ENCODE data around the gene DCAF10. TPM values are rescaled to one million over a fixed set of nuclear protein-coding genes. Genes with fewer than 3 reads are reported as not detected.

Gene DCAF10
- polyA plus RNA-seq, 1 donor (not counting 4 experiments of a cell fraction or from before 2014, with no cell fraction given), result 29.2 TPM

DNA sequence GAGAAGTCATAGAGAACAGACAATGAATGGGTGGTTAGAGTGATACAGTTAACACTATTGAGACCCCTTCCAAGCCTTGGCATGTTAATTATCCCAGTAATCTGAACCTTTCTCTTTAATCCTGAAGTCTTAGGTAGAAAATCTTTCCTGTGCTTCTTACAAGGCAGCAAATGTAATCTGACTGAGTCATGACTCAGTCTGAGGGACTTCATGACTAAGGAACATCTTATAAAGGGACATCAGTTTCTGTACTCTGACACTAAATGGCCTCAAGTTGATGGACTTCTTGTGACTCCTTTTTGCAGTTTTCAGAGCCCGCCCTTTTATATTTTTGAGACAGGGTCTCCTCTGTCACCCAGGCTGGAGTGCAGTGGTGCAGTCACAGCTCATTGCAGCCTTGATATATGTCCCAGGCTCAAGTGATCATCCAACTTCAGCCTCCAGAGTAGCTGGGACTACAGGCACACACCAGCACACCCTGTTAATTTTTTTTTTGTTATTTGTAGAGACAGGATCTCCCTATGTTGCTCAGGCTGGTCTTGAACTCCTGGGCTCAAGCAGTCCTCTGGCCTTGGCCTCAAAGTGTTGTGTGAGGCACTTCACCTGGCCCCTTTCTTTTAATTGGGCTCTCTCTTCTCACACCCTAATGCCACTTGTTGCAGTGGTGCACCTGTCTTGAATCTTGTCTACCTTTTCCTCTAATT, 25.2 kb upstream of the DCAF10 start:
- no peak for TF ChIP-seq EZH2 (IDR thresholded peaks at IDR 0.05; ENCODE audit: low read length)
- TF ChIP-seq CTCF (optimal IDR thresholded peaks at IDR 0.05 in 1 of 3, IDR thresholded peaks at IDR 0.05 in 1 of 3, conservative IDR thresholded peaks at IDR 0.05 in 1 of 3; ENCODE audit: extremely low read depth in 1 of 3, insufficient read depth in 2 of 3, low read length in 3 of 3), result no peak
- DNase-seq (ENCODE audit: low read depth, low spot score), result no peak
- H3K9me1 ChIP-seq (ENCODE audit: control insufficient read depth, extremely low read depth, insufficient read depth, low read length), result peaks cover 2% of the 10 kb centered on the region

DNA sequence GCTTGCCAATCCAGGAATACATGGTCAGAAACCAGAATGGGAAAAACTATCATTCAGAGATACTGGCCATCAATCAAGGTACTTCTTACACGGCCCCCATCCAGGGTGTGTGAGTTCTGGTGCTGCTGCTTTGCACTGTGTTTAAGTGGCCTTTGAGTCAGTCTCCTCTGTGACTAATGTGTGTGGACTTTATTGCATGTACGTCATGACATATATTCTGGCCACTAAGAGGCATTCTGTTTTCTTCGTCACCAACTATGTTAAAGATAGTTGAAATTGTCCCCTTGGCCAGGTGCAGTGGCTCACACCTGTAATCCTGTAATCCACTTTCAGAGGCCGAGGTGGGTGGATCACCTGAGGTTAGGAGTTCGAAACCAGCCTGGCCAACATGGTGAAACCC, 24.3 kb upstream of the DCAF10 start:
- Histone ChIP-seq H3K79me2 (ENCODE audit: control insufficient read depth, insufficient read depth, low read length) (peaks cover 4% of the 10 kb centered on the region), H2AFZ (ENCODE audit: control insufficient read depth, low read length) (no peak overlapping the region), H3K4me2 (ENCODE audit: control insufficient read depth, extremely low read depth, insufficient read depth, low read depth, low read length) (no peak overlapping the region), H3K27me3 (ENCODE audit: control insufficient read depth, extremely low read depth, insufficient read depth, low read length) (no peaks in the 10 kb centered on the region), H3K9ac (ENCODE audit: control insufficient read depth, extremely low read depth, insufficient read depth, low read length) (no peak overlapping the region), H3K27ac (ENCODE audit: control insufficient read depth, insufficient read depth, low read length) (no peak overlapping the region), H3K9me1 (ENCODE audit: control insufficient read depth, extremely low read depth, insufficient read depth, low read length) (peaks cover 2% of the 10 kb centered on the region), H3K4me1 (ENCODE audit: control insufficient read depth, extremely low read depth, insufficient read depth, low read length) (peaks cover 6% of the 10 kb centered on the region), H3K4me3 (ENCODE audit: control insufficient read depth in 2 of 3, extremely low read depth in 1 of 3, insufficient read depth in 2 of 3, low read depth in 1 of 3, low read length in 3 of 3) (no peak overlapping the region), H3K9me3 (ENCODE audit: control insufficient read depth, low read depth, low read length) (no peaks in the 10 kb centered on the region), H4K20me1 (ENCODE audit: control insufficient read depth, extremely low read depth, insufficient read depth, low read length) (no peaks in the 10 kb centered on the region), H3K36me3 (ENCODE audit: control insufficient read depth in 2 of 2, extremely low read depth in 1 of 2, insufficient read depth in 2 of 2, low read length in 2 of 2) (peaks cover 11 to 48% of the 10 kb centered on the region in 2 experiments)
- TF ChIP-seq CTCF (optimal IDR thresholded peaks at IDR 0.05 in 1 of 3, IDR thresholded peaks at IDR 0.05 in 1 of 3, conservative IDR thresholded peaks at IDR 0.05 in 1 of 3; ENCODE audit: extremely low read depth in 1 of 3, insufficient read depth in 2 of 3, low read length in 3 of 3), result no peak
- DNase-seq (ENCODE audit: low read depth, low spot score) (no peak), FAIRE-seq (no peak)
- dilution Hi-C loops (cut with MboI; ENCODE audit: extremely low pct_ligation_motif_present, low sequenced_read_pairs), result no loop called here

More for the DNA sequence above, 25.2 kb upstream of the DCAF10 start:
- no peaks in the 10 kb centered on the region for H4K20me1 ChIP-seq (ENCODE audit: control insufficient read depth, extremely low read depth, insufficient read depth, low read length)
- H3K36me3 ChIP-seq (ENCODE audit: control insufficient read depth in 2 of 2, extremely low read depth in 1 of 2, insufficient read depth in 2 of 2, low read length in 2 of 2), result peaks cover 9 to 39% of the 10 kb centered on the region in 2 experiments
- dilution Hi-C loops (cut with MboI; ENCODE audit: extremely low pct_ligation_motif_present, low sequenced_read_pairs), result no loop called here
- H3K27ac ChIP-seq (ENCODE audit: control insufficient read depth, insufficient read depth, low read length), result no peak overlapping the region
- H3K4me2 ChIP-seq (ENCODE audit: control insufficient read depth, extremely low read depth, insufficient read depth, low read depth, low read length), result no peak overlapping the region
- H3K9me3 ChIP-seq (ENCODE audit: control insufficient read depth, low read depth, low read length), result no peaks in the 10 kb centered on the region
- no peak overlapping the region for H3K9ac ChIP-seq (ENCODE audit: control insufficient read depth, extremely low read depth, insufficient read depth, low read length)
- H3K27me3 ChIP-seq (ENCODE audit: control insufficient read depth, extremely low read depth, insufficient read depth, low read length), result no peaks in the 10 kb centered on the region
- no peak overlapping the region for H2AFZ ChIP-seq (ENCODE audit: control insufficient read depth, low read length)
- peaks cover 6% of the 10 kb centered on the region for H3K4me1 ChIP-seq (ENCODE audit: control insufficient read depth, extremely low read depth, insufficient read depth, low read length)
- H3K79me2 ChIP-seq (ENCODE audit: control insufficient read depth, insufficient read depth, low read length), result peaks cover 2% of the 10 kb centered on the region
- FAIRE-seq, result no peak
- no peak overlapping the region for H3K4me3 ChIP-seq (ENCODE audit: control insufficient read depth in 2 of 3, extremely low read depth in 1 of 3, insufficient read depth in 2 of 3, low read depth in 1 of 3, low read length in 3 of 3)

Measured in keratinocyte (primary cell).